K562 (cell line): Measurements from ENCODE around the gene BRCA1. TPM values are rescaled to one million over a fixed set of nuclear protein-coding genes. Genes with fewer than 3 reads are reported as not detected.

Source experiments
- ATAC-seq: fragments of 200-7000 bp; cut with Tn5 transposase; 3 replicates; pipeline ENCODE4 v1.9.1; 2020; ENCODE audit warnings: moderate library complexity
- BruUV-seq: library from RNA; stranded (reverse); fragments of 400-500 nt; replicated peaks from 2 replicates; lab custom pipeline; 2021; lab: Mats Ljungman, UMichigan
- CTCF ChIA-PET: fragments of 300-600 bp; formaldehyde crosslinking; extraction: SDS; loops from one replicate; lab custom pipeline; 2021; ENCODE audit warnings: low intra/inter-chr PET ratio; lab: Yijun Ruan, JAX
- POLR2A ChIA-PET: fragments of 300-600, 350-650 bp; sonication (Branson Sonifier 250); formaldehyde crosslinking; extraction: SDS; loops from one replicate; lab custom pipeline; 2021; ENCODE audit warnings: antibody characterized with exemption, inconsistent platforms; lab: Yijun Ruan, JAX
- DNase-seq, 4 experiments: peaks; one replicate each; pipeline versions ENCODE4 v3.0.0 to v3.0.0-alpha.2; 2011 to 2018; ENCODE audit warnings: low spot score in 3 of 4, mixed read lengths in 3 of 4; ENCODE audit errors: extremely low read depth in 1 of 4
- FAIRE-seq: peaks from 2 replicates; lab custom pipeline; 2011; peaks lifted over from hg19 to GRCh38; lab: Jason Lieb, UNC
- H2AFZ ChIP-seq: 2 replicates; pipeline ENCODE4 v1.6.0; 2011; ENCODE audit warnings: low read depth, low read length, control low read depth, inconsistent platforms
- H3K27ac ChIP-seq: fragments of 200-600 bp; 3 replicates; pipeline ENCODE4 v1.8.0; 2011; ENCODE audit warnings: low read depth, mild to moderate bottlenecking, control low read depth, inconsistent platforms, low read length, moderate library complexity, mixed read lengths; ENCODE audit errors: extremely low read depth
- H3K27me3 ChIP-seq, 2 experiments: fragments of 300-600 bp in 1 of 2; 2 replicates in 1 of 2; 3 replicates in 1 of 2; pipeline versions ENCODE4 v1.6.0 to v1.8.0; 2011; ENCODE audit warnings: inconsistent platforms in 2 of 2, low read length in 2 of 2, mild to moderate bottlenecking in 1 of 2, mixed read lengths in 1 of 2, moderate library complexity in 1 of 2; ENCODE audit not compliant: control insufficient read depth in 2 of 2, insufficient read depth in 2 of 2
- H3K36me3 ChIP-seq: fragments of 300-600 bp; 3 replicates; pipeline ENCODE4 v1.8.0; 2011; ENCODE audit warnings: mild to moderate bottlenecking, low read length, inconsistent platforms; ENCODE audit not compliant: control insufficient read depth, insufficient read depth
- H3K4me1 ChIP-seq, 2 experiments: fragments of 200-600 bp in 1 of 2; replicated peaks in 1 of 2; 2 replicates in 1 of 2; 3 replicates in 1 of 2; pipeline versions ENCODE4 v1.5.1 to v1.8.0; 2011; ENCODE audit warnings: inconsistent platforms in 2 of 2, low read length in 2 of 2, mild to moderate bottlenecking in 1 of 2, mixed read lengths in 1 of 2, moderate library complexity in 1 of 2; ENCODE audit not compliant: control insufficient read depth in 2 of 2, insufficient read depth in 2 of 2
- H3K4me2 ChIP-seq: 2 replicates; pipeline ENCODE4 v1.6.1; 2011; ENCODE audit warnings: low read length, control low read depth, inconsistent platforms, mixed read lengths; ENCODE audit not compliant: insufficient read depth
- H3K4me3 ChIP-seq: fragments of 200-600 bp; sonication (generic), shearing (Covaris generic); 2 replicates; pipeline ENCODE4 v1.5.1; 2016; ENCODE audit warnings: control low read depth, inconsistent platforms
- H3K79me2 ChIP-seq: fragments of 200-600 bp; 3 replicates; pipeline ENCODE4 v1.8.0; 2011; ENCODE audit warnings: low read length, inconsistent platforms; ENCODE audit not compliant: control insufficient read depth, insufficient read depth
- H3K9ac ChIP-seq, 2 experiments: 2 replicates each; pipeline versions ENCODE4 v1.6.0 to v1.6.1; 2011; ENCODE audit warnings: low read depth in 2 of 2, low read length in 2 of 2, control low read depth in 1 of 2, inconsistent platforms in 1 of 2, mild to moderate bottlenecking in 1 of 2, mixed read lengths in 1 of 2; ENCODE audit not compliant: insufficient read depth in 1 of 2
- H3K9me1 ChIP-seq: one replicate; pipeline ENCODE4 v1.6.0; 2011; ENCODE audit warnings: inconsistent platforms, mild to moderate bottlenecking, low read length, moderate library complexity; ENCODE audit not compliant: control insufficient read depth, insufficient read depth
- H3K9me3 ChIP-seq: replicated peaks from 2 replicates; pipeline ENCODE4 v1.5.1; 2011; ENCODE audit warnings: low read depth, low read length, inconsistent platforms; ENCODE audit not compliant: control insufficient read depth, insufficient read depth
- H4K20me1 ChIP-seq: replicated peaks from 2 replicates; pipeline ENCODE4 v1.6.1; 2011; ENCODE audit warnings: low read length, inconsistent platforms, mixed read lengths; ENCODE audit not compliant: control insufficient read depth, insufficient read depth
- HIVEP1 ChIP-seq: fragments of 250-450 bp; sonication (Bioruptor Pico); IDR thresholded peaks from 2 replicates; pipeline ENCODE4 v1.4.0; 2020; ENCODE audit warnings: mild to moderate bottlenecking
- MXI1 ChIP-seq: IDR thresholded peaks from 2 replicates; pipeline ENCODE4 v1.6.1; 2011; ENCODE audit warnings: low read depth, mild to moderate bottlenecking, improper control_type of control experiment, low read length
- RBM25 ChIP-seq: fragments of 200-400 bp; formaldehyde crosslinking; IDR thresholded peaks from 2 replicates; pipeline ENCODE4 v1.6.1; 2018; ENCODE audit warnings: low read length, low read depth, moderate library complexity; ENCODE audit not compliant: severe bottlenecking
- SRSF1 ChIP-seq: fragments of 200-400 bp; formaldehyde crosslinking; IDR thresholded peaks from 2 replicates; pipeline ENCODE4 v1.6.1; 2017; ENCODE audit warnings: mild to moderate bottlenecking, low read depth, low read length, moderate library complexity
- TAL1 ChIP-seq: fragments of 450-650 bp; IDR thresholded peaks from 2 replicates; pipeline ENCODE4 v1.6.1; 2016; ENCODE audit warnings: mild to moderate bottlenecking
- ZFP36 ChIP-seq: fragments of 150-350 bp; IDR thresholded peaks from 2 replicates; pipeline ENCODE4 v1.6.1; 2018; ENCODE audit warnings: low read length, low read depth; ENCODE audit not compliant: partially characterized antibody
- WGBS: fragments of 100-300 bp; shearing (Covaris generic); methylation state at CpG from one replicate; pipeline ENCODE4 v1.1.6; 2016; ENCODE audit warnings: low coverage, mixed read lengths; ENCODE audit not compliant: insufficient coverage; ENCODE audit errors: missing lambda C conversion rate; 5-methylcytosine and 5-hydroxymethylcytosine counted together
- in situ Hi-C: fragments of 300-500 bp; cut with MboI; formaldehyde crosslinking; loops from 4 replicates; pipeline ENCODE4 v1.15.0; 2018; ENCODE audit warnings: inconsistent platforms, mixed read lengths
- intact Hi-C: fragments of 100-400 bp; cut with micrococcal nuclease; formaldehyde crosslinking; loops from 2 replicates; pipeline ENCODE4 v1.14.2; 2022
- polyA plus RNA-seq, 8 experiments: library from polyadenylated mRNA; depleted of rRNA in 4 of 8; stranded (reverse) in 5 of 8; unstranded in 3 of 8; fragments of >200 nt; fragmentation: Nextera tagmentation in 2 of 8; fragmentation: Illumina TruSeq in 1 of 8; extraction: Ambion mirVana in 2 of 8; extraction: Trizol in 1 of 8; gene quantifications; 2 replicates each; pipeline versions ENCODE4 v1.2.1 to v1.2.3, GENCODE V29; 2011 to 2014; ENCODE audit warnings: inconsistent platforms in 1 of 8, missing spikeins in 1 of 8
- total RNA-seq, 7 experiments: library from RNA; depleted of rRNA in 6 of 7; stranded (reverse); fragments of >200 nt in 6 of 7; fragmentation: Illumina TruSeq in 2 of 7; extraction: Trizol in 2 of 7; gene quantifications; 2 replicates each; pipeline versions ENCODE4 v1.2.1 to v1.2.3, GENCODE V29; 2011 to 2021; ENCODE audit warnings: low replicate concordance in 1 of 7
- TF ChIP-seq, protein P1 (sequence below): sonication (generic); formaldehyde crosslinking; IDR thresholded peaks from 2 replicates; pipeline ENCODE4 v1.8.0; 2023; ENCODE audit warnings: mild to moderate bottlenecking, missing genetic modification reagents
- TF ChIP-seq, protein P2 (sequence below): sonication (generic); formaldehyde crosslinking; IDR thresholded peaks from 2 replicates; pipeline ENCODE4 v1.8.0; 2022; ENCODE audit warnings: mild to moderate bottlenecking, missing genetic modification reagents
- TF ChIP-seq, protein P3 (sequence below): fragments of 250-450 bp; sonication (Bioruptor Pico); IDR thresholded peaks from 2 replicates; pipeline ENCODE4 v1.4.0; 2020

Gene BRCA1
- total and polyA plus RNA-seq, 9 of the 15 experiments (the other 6 are each of a cell fraction or from before 2014, with no cell fraction given): 25.9 to 95.3 (median 62.3) TPM

DNA sequence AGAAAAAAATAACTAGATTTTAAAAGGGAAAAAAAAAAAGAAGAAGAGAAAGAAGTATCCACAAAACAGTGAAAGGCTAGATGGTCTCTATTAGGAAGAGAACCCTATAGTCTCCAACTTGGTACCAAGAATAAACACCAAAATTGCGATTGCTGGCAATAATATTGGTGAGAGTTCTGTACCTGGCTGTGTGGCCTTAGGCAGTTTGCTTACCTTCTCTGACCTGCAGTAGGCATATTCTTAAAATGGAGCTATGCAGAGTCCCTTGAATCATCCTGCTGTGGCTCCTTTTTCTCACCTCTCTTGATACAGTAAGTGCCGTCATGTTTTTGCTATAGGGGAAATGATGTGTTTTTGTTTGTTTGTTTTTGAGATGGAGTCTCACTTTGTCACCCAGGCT lies 35.1 kb downstream of the BRCA1 start:
- Histone ChIP-seq H3K4me2 (no peak overlapping the region), H3K27me3 (no peaks in the 10 kb centered on the region), H3K36me3 (peaks cover 92% of the 10 kb centered on the region), H3K4me1 (no peaks in the 10 kb centered on the region)
- CTCF ChIA-PET: no interaction called here
- in situ Hi-C loops: loop anchor here (10.0 kb wide), 1 partner anchor 225 kb away; no protein-coding TSS in a partner anchor
- TF ChIP-seq ZFP36: peak; percentile 52
- TF ChIP-seq, protein P1, sequence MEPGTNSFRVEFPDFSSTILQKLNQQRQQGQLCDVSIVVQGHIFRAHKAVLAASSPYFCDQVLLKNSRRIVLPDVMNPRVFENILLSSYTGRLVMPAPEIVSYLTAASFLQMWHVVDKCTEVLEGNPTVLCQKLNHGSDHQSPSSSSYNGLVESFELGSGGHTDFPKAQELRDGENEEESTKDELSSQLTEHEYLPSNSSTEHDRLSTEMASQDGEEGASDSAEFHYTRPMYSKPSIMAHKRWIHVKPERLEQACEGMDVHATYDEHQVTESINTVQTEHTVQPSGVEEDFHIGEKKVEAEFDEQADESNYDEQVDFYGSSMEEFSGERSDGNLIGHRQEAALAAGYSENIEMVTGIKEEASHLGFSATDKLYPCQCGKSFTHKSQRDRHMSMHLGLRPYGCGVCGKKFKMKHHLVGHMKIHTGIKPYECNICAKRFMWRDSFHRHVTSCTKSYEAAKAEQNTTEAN (CRISPR knock-in tag): no peak
- TF ChIP-seq RBM25: peak; percentile 76
- TF ChIP-seq HIVEP1 (CRISPR knock-in tag): no peak
- TF ChIP-seq SRSF1: no peak
- TF ChIP-seq, protein P2, sequence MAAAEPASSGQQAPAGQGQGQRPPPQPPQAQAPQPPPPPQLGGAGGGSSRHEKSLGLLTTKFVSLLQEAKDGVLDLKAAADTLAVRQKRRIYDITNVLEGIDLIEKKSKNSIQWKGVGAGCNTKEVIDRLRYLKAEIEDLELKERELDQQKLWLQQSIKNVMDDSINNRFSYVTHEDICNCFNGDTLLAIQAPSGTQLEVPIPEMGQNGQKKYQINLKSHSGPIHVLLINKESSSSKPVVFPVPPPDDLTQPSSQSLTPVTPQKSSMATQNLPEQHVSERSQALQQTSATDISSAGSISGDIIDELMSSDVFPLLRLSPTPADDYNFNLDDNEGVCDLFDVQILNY (CRISPR knock-in tag): no peak
- no peak for TF ChIP-seq MXI1
- TF ChIP-seq, protein P3, sequence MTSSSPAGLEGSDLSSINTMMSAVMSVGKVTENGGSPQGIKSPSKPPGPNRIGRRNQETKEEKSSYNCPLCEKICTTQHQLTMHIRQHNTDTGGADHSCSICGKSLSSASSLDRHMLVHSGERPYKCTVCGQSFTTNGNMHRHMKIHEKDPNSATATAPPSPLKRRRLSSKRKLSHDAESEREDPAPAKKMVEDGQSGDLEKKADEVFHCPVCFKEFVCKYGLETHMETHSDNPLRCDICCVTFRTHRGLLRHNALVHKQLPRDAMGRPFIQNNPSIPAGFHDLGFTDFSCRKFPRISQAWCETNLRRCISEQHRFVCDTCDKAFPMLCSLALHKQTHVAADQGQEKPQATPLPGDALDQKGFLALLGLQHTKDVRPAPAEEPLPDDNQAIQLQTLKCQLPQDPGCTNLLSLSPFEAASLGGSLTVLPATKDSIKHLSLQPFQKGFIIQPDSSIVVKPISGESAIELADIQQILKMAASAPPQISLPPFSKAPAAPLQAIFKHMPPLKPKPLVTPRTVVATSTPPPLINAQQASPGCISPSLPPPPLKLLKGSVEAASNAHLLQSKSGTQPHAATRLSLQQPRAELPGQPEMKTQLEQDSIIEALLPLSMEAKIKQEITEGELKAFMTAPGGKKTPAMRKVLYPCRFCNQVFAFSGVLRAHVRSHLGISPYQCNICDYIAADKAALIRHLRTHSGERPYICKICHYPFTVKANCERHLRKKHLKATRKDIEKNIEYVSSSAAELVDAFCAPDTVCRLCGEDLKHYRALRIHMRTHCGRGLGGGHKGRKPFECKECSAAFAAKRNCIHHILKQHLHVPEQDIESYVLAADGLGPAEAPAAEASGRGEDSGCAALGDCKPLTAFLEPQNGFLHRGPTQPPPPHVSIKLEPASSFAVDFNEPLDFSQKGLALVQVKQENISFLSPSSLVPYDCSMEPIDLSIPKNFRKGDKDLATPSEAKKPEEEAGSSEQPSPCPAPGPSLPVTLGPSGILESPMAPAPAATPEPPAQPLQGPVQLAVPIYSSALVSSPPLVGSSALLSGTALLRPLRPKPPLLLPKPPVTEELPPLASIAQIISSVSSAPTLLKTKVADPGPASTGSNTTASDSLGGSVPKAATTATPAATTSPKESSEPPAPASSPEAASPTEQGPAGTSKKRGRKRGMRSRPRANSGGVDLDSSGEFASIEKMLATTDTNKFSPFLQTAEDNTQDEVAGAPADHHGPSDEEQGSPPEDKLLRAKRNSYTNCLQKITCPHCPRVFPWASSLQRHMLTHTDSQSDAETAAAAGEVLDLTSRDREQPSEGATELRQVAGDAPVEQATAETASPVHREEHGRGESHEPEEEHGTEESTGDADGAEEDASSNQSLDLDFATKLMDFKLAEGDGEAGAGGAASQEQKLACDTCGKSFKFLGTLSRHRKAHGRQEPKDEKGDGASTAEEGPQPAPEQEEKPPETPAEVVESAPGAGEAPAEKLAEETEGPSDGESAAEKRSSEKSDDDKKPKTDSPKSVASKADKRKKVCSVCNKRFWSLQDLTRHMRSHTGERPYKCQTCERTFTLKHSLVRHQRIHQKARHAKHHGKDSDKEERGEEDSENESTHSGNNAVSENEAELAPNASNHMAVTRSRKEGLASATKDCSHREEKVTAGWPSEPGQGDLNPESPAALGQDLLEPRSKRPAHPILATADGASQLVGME (CRISPR knock-in tag): no peak
- no peak for TF ChIP-seq TAL1
- TF ChIP-seq, all 486 proteins: peak for 2
- Histone ChIP-seq H3K27ac (no peak overlapping the region), H3K9me3 (no peaks in the 10 kb centered on the region), H2AFZ (no peak overlapping the region), H3K9ac (no peak overlapping the region), H3K4me3 (no peak overlapping the region), H3K9me1 (no peaks in the 10 kb centered on the region), H3K79me2 (no peaks in the 10 kb centered on the region), H4K20me1 (no peaks in the 10 kb centered on the region)
- intact Hi-C loops: no loop called here
- 91% methylated on average over 2 of the region's 2 CpGs for WGBS
- FAIRE-seq (no peak), ATAC-seq (no peak), DNase-seq (no peak)
- POLR2A ChIA-PET: interaction anchor here (0.9 to 2.4 kb wide), 5 partner anchors 8 to 35 kb away, joined by 3 to 11 read pairs (median 4); partner anchors contain the start of gene BRCA1
- no TSS peak for BruUV-seq
